ENCODE results near the gene NABP1.

Gene NABP1

DNA sequence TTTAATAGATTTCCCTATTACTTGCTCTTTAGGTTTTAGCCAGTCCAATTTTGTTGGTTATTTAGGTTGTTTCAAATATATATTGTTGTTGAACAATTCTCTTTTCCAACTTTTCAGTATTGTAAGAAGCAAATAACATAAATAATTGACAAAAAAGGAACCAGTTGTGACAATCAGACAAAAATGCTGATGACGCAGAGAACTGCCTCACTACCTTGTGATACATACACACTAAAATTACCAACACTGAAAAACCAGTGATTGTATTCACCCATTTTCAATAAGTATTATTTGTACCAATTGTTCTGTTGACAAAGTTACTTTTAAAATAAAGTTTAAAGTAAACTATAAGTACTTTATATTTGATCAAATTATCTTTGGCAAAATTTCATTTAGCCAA, 43.1 kb upstream of the NABP1 start:
- no peak for TF ChIP-seq MYC (IDR thresholded peaks at IDR 0.05; ENCODE audit: low read depth, low read length)
- DNase-seq (ENCODE audit: low read depth): no peak
- no peak overlapping the region for H3K4me3 ChIP-seq (ENCODE audit: low read depth, low read length)

DNA sequence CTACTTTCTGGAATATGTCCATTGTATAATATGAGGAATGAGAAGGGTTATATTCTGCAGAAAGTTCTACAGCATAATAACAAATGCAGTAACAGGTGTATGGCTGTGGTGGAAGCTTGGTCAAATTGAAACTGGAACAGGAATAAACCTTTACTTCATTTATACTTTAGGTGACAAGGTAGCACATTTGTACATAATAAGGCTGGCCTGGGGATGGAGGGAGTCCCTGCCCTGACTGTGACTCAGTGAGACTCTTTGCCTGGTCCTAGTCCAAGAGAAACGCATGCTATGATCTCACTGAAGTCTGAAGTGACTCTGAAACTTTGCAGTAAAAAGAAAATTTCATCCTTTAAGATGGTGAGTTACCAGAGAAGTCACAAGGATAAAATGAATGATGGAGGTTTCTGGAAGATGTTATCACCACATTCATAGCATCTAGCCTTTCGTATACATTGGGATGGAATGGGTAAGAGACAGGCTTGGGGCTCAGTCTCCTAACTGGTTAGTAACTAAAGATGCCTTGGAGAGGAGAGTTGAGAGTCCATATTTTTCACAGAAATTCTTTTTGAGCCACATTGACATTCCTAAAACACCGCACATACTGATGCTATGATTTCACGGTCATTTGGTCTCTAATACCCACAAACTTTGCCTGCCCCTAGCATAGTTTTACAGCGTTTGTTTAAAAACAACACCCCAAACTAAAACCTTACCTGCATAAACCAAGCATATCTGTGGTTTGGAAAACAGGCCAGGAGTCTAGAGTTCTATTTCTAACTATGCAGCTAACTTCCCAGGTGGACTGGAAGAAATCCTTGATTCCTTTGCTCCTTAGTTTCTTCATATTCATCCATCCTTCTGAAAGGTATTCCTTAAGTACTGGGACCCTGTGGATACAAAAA, 42.4 kb upstream of the NABP1 start:
- no peak for DNase-seq (ENCODE audit: low read depth)
- H3K4me3 ChIP-seq (ENCODE audit: low read depth, low read length): no peak overlapping the region
- no peak for TF ChIP-seq MAX (IDR thresholded peaks at IDR 0.05; ENCODE audit: low read depth, low read length)
- TF ChIP-seq MYC (IDR thresholded peaks at IDR 0.05; ENCODE audit: low read depth, low read length): no peak
- TF ChIP-seq, protein P1, sequence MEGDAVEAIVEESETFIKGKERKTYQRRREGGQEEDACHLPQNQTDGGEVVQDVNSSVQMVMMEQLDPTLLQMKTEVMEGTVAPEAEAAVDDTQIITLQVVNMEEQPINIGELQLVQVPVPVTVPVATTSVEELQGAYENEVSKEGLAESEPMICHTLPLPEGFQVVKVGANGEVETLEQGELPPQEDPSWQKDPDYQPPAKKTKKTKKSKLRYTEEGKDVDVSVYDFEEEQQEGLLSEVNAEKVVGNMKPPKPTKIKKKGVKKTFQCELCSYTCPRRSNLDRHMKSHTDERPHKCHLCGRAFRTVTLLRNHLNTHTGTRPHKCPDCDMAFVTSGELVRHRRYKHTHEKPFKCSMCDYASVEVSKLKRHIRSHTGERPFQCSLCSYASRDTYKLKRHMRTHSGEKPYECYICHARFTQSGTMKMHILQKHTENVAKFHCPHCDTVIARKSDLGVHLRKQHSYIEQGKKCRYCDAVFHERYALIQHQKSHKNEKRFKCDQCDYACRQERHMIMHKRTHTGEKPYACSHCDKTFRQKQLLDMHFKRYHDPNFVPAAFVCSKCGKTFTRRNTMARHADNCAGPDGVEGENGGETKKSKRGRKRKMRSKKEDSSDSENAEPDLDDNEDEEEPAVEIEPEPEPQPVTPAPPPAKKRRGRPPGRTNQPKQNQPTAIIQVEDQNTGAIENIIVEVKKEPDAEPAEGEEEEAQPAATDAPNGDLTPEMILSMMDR (IDR thresholded peaks at IDR 0.05; ENCODE audit: low read depth, low read length): no peak
- TF ChIP-seq POLR2A (IDR thresholded peaks at IDR 0.05; ENCODE audit: extremely low read depth, insufficient read length): no peak

- TF ChIP-seq MAX (IDR thresholded peaks at IDR 0.05; ENCODE audit: low read depth, low read length) (no peak), MYC (IDR thresholded peaks at IDR 0.05; ENCODE audit: low read depth, low read length) (no peak), POLR2A (IDR thresholded peaks at IDR 0.05; ENCODE audit: extremely low read depth, insufficient read length) (no peak)
- TF ChIP-seq, protein P1 (IDR thresholded peaks at IDR 0.05; ENCODE audit: low read depth, low read length): no peak
- DNase-seq (ENCODE audit: low read depth): no peak
- H3K4me3 ChIP-seq (ENCODE audit: low read depth, low read length): no peak overlapping the region
Measured at GRCh38 chr2:191636235-191636543, 41.7 kb upstream of the NABP1 start.

GRCh38 chr2:191636586-191636985, 41.4 kb upstream of the NABP1 start:
- DNase-seq (ENCODE audit: low read depth): no peak
- H3K4me3 ChIP-seq (ENCODE audit: low read depth, low read length): no peak overlapping the region
- TF ChIP-seq MYC (IDR thresholded peaks at IDR 0.05; ENCODE audit: low read depth, low read length) (no peak), MAX (IDR thresholded peaks at IDR 0.05; ENCODE audit: low read depth, low read length) (no peak), POLR2A (IDR thresholded peaks at IDR 0.05; ENCODE audit: extremely low read depth, insufficient read length) (no peak)
- TF ChIP-seq, protein P1 (IDR thresholded peaks at IDR 0.05; ENCODE audit: low read depth, low read length): no peak

DNA sequence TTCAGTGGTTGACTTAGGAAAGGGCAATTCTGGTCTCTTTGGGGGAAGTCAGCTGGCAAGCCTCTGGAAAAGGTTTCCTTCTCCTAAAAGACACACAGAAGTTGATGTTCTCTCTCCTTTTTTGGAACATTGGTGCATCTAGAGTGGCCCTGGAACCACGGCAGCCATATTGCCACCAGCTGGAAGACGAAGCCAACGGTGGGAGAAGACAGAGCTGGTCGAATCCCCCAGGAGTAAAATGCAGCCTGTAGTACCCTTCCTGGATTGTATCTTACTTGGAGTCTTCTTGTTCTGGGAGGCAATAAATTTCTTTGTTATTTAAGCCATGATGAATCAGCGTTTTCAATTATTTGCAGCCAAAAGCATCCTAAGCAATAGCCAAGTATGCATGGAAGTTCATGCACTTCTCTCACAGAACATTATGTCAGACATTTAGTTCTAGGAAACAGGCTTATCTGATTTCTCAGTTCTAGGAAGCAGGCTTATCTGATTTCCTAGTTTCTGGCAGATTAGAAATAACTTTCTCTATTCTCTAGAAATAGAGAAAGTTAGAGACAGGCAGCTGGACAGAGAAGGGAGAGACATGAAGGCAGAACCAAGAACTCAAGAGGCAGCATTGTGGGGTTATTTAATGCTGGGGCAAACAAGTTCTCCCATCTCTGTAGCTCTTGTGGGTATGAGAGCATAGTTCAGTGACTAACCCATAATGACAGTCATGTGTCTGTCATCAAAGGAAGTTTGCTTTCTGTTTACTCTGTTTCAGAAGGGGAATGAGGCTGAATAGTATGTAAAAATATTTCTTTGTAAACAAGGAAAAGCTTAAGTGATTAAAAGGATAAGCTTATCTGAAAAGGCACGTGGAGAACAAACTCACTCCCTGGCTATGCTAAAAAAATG, 40.5 kb upstream of the NABP1 start:
- peak; percentile 33 for DNase-seq (ENCODE audit: low read depth)
- no peak overlapping the region for H3K4me3 ChIP-seq (ENCODE audit: low read depth, low read length)

More for the DNA sequence above, 40.5 kb upstream of the NABP1 start:
- no peak for TF ChIP-seq MAX (IDR thresholded peaks at IDR 0.05; ENCODE audit: low read depth, low read length)
- no peak for TF ChIP-seq MYC (IDR thresholded peaks at IDR 0.05; ENCODE audit: low read depth, low read length)
- TF ChIP-seq, protein P1 (IDR thresholded peaks at IDR 0.05; ENCODE audit: low read depth, low read length): no peak
- no peak for TF ChIP-seq POLR2A (IDR thresholded peaks at IDR 0.05; ENCODE audit: extremely low read depth, insufficient read length)

Measured in NB4 (cell line).